ENCODE data around the gene UAP1L1. TPM values are rescaled to one million over a fixed set of nuclear protein-coding genes. Genes with fewer than 3 reads are reported as not detected.

The UAP1L1 gene
- total RNA-seq, 2 donors from 2014 or later, result 2.6 to 4.5 TPM

DNA sequence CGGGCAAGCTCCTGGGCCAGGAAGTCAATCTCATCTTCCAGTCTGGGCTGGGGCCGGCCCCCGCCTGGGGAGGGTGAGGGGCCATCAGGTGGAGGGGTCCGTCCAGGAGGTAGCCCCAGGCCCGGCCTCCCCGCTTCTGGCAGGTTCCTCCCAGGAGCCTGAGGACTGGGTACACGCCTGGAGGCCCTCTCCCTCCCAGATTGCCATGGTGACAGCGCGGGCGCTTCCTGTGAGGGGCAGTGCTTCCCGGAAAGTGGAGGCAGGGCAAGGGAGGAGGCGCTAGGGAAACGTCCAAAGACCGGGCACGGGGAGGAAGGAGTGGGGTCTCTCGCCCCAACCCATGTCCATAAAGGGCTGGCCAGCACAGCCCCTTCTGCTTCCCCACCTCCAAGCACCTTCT, 36.2 kb upstream of the UAP1L1 start:
- H3K9me3 Mint-ChIP-seq, result no peaks in the 10 kb centered on the region
- TF ChIP-seq CTCF (conservative IDR thresholded peaks at IDR 0.05), result no peak
- H3K4me1 ChIP-seq (ENCODE audit: control insufficient read depth, insufficient read depth, low read length), result peaks cover 6% of the 10 kb centered on the region
- no peak for DNase-seq
- peaks cover 12% of the 10 kb centered on the region for H3K36me3 Mint-ChIP-seq (ENCODE audit: low read depth)
- H3K4me3 Mint-ChIP-seq, result no peak overlapping the region
- no peaks in the 10 kb centered on the region for H3K4me1 Mint-ChIP-seq
- H3K27ac Mint-ChIP-seq, result no peak overlapping the region
- H3K27ac ChIP-seq (ENCODE audit: low read depth, low read length), result no peak overlapping the region
- peaks cover 15% of the 10 kb centered on the region for H3K27me3 ChIP-seq (ENCODE audit: control insufficient read depth, insufficient read depth, low read length, poor library complexity, severe bottlenecking)
- WGBS, 2 experiments (ENCODE audit: insufficient coverage in 1 of 2, insufficient read length in 1 of 2), result 82 to 97% methylated on average over 4 to 16 of the region's 16 CpGs
- peaks cover 12% of the 10 kb centered on the region for H3K27me3 Mint-ChIP-seq (ENCODE audit: insufficient read depth)
- H3K4me3 ChIP-seq (ENCODE audit: low read length), result no peak overlapping the region
- no peaks in the 10 kb centered on the region for H3K9me3 ChIP-seq (ENCODE audit: control insufficient read depth, low read length)
- peaks cover 10% of the 10 kb centered on the region for H3K36me3 ChIP-seq (ENCODE audit: control insufficient read depth, insufficient read depth, low read length)
- no peak overlapping the region for H3K9ac ChIP-seq (ENCODE audit: extremely low read depth, low read length, poor library complexity, severe bottlenecking)

DNA sequence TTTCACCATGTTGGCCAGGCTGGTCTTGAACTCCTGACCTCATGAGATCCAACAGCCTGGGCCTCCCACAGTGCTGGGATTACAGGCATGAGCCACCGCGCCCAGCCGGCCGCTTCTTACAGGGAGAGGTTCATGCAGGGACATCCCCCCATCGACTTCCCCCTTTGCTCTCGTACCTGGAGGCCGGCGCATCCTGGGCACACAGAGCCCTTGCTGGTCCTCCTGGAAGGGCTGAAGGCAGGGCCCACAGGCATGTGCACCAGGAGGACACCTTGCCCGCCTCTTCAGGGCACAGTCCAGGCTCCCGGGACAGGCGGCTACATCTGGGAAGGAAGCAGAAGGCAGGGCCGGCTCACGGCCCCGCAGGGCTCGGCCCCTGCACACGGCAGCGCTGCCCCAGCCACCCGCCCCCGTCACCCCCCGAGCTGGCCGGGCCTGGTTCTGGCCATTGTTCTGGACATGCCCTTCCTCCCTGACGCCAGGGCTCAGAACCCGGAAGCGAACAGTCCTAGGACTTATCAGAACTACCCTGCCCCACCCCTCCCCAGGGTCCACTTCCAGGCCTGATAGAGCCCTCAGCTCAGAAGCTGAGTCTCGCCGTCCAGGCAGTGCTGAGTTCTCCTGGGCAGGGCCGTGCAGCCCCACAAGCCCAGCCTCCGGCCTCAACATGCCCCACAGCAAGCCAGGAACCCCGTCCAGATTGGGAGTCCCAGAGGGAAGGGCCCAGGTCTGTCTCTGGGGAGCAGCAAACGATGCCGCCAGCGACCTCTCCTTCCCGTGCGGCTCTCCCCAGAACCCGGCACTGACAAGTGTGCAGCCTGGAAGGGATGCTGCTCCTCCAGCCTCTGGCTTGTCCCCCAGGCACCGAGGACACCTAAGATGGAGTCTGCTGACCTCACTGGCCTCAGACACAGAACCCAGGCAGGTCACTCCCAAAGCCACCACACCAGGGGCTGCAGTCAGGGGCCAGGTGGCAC, 34.3 kb upstream of the UAP1L1 start:
- peaks cover 8% of the 10 kb centered on the region for H3K36me3 Mint-ChIP-seq (ENCODE audit: low read depth)
- DNase-seq, result no peak
- WGBS, 2 experiments (ENCODE audit: insufficient coverage in 1 of 2, insufficient read length in 1 of 2), result 85 to 93% methylated on average over 15 to 36 of the region's 36 CpGs
- Histone ChIP-seq H3K36me3 (ENCODE audit: control insufficient read depth, insufficient read depth, low read length) (peaks cover 10% of the 10 kb centered on the region), H3K27me3 (ENCODE audit: control insufficient read depth, insufficient read depth, low read length, poor library complexity, severe bottlenecking) (peaks cover 27% of the 10 kb centered on the region), H3K27ac (ENCODE audit: low read depth, low read length) (no peak overlapping the region), H3K9ac (ENCODE audit: extremely low read depth, low read length, poor library complexity, severe bottlenecking) (no peak overlapping the region), H3K4me1 (ENCODE audit: control insufficient read depth, insufficient read depth, low read length) (peaks cover 6% of the 10 kb centered on the region), H3K9me3 (ENCODE audit: control insufficient read depth, low read length) (no peaks in the 10 kb centered on the region), H3K4me3 (ENCODE audit: low read length) (no peak overlapping the region)
- H3K27me3 Mint-ChIP-seq (ENCODE audit: insufficient read depth), result peaks cover 30% of the 10 kb centered on the region
- H3K4me3 Mint-ChIP-seq, result no peak overlapping the region
- H3K4me1 Mint-ChIP-seq, result no peaks in the 10 kb centered on the region
- H3K27ac Mint-ChIP-seq, result no peak overlapping the region
- H3K9me3 Mint-ChIP-seq, result no peaks in the 10 kb centered on the region
- TF ChIP-seq CTCF (conservative IDR thresholded peaks at IDR 0.05), result no peak

GRCh38 chr9:137044037-137044436, 33.3 kb upstream of the UAP1L1 start:
- Mint-ChIP-seq H3K4me1 (no peaks in the 10 kb centered on the region), H3K9me3 (no peaks in the 10 kb centered on the region)

More at GRCh38 chr9:137044037-137044436, 33.3 kb upstream of the UAP1L1 start:
- no peak overlapping the region for H3K4me3 Mint-ChIP-seq
- Histone ChIP-seq H3K4me1 (ENCODE audit: control insufficient read depth, insufficient read depth, low read length) (peaks cover 6% of the 10 kb centered on the region), H3K36me3 (ENCODE audit: control insufficient read depth, insufficient read depth, low read length) (peaks cover 5% of the 10 kb centered on the region), H3K4me3 (ENCODE audit: low read length) (no peak overlapping the region), H3K9me3 (ENCODE audit: control insufficient read depth, low read length) (no peaks in the 10 kb centered on the region), H3K9ac (ENCODE audit: extremely low read depth, low read length, poor library complexity, severe bottlenecking) (no peak overlapping the region), H3K27ac (ENCODE audit: low read depth, low read length) (no peak overlapping the region), H3K27me3 (ENCODE audit: control insufficient read depth, insufficient read depth, low read length, poor library complexity, severe bottlenecking) (peaks cover 35% of the 10 kb centered on the region)
- DNase-seq, result no peak
- TF ChIP-seq CTCF (conservative IDR thresholded peaks at IDR 0.05), result no peak
- peaks cover 37% of the 10 kb centered on the region for H3K27me3 Mint-ChIP-seq (ENCODE audit: insufficient read depth)
- WGBS, 2 experiments (ENCODE audit: insufficient coverage in 1 of 2, insufficient read length in 1 of 2), result 91 to 95% methylated on average over 8 to 12 of the region's 12 CpGs
- no peak overlapping the region for H3K27ac Mint-ChIP-seq
- H3K36me3 Mint-ChIP-seq (ENCODE audit: low read depth), result peaks cover 2% of the 10 kb centered on the region
